ENCODE data around the gene SHD. TPM values are rescaled to one million over a fixed set of nuclear protein-coding genes. Genes with fewer than 3 reads are reported as not detected.

The SHD gene
- total and polyA plus RNA-seq, 2 of the 8 experiments (the other 6 are each of a cell fraction or from before 2014, with no cell fraction given), result 5.8 to 10.7 TPM

GRCh38 chr19:4257025-4257424, 22.0 kb upstream of the SHD start (continued):
- TF ChIP-seq RBBP5 (IDR thresholded peaks at IDR 0.05; ENCODE audit: borderline replicate concordance, low read depth, low read length), result no peak
